Measurements from ENCODE around the gene UQCRC1. TPM values are rescaled to one million over a fixed set of nuclear protein-coding genes. Genes with fewer than 3 reads are reported as not detected.

UQCRC1 gene
- total and polyA plus RNA-seq, 2 of the 8 experiments (the other 6 are each of a cell fraction or from before 2014, with no cell fraction given), result 310 to 720 TPM

GRCh38 chr3:48567090-48567489 is 42.4 kb downstream of the UQCRC1 start (continued):
- TF ChIP-seq, protein P1, sequence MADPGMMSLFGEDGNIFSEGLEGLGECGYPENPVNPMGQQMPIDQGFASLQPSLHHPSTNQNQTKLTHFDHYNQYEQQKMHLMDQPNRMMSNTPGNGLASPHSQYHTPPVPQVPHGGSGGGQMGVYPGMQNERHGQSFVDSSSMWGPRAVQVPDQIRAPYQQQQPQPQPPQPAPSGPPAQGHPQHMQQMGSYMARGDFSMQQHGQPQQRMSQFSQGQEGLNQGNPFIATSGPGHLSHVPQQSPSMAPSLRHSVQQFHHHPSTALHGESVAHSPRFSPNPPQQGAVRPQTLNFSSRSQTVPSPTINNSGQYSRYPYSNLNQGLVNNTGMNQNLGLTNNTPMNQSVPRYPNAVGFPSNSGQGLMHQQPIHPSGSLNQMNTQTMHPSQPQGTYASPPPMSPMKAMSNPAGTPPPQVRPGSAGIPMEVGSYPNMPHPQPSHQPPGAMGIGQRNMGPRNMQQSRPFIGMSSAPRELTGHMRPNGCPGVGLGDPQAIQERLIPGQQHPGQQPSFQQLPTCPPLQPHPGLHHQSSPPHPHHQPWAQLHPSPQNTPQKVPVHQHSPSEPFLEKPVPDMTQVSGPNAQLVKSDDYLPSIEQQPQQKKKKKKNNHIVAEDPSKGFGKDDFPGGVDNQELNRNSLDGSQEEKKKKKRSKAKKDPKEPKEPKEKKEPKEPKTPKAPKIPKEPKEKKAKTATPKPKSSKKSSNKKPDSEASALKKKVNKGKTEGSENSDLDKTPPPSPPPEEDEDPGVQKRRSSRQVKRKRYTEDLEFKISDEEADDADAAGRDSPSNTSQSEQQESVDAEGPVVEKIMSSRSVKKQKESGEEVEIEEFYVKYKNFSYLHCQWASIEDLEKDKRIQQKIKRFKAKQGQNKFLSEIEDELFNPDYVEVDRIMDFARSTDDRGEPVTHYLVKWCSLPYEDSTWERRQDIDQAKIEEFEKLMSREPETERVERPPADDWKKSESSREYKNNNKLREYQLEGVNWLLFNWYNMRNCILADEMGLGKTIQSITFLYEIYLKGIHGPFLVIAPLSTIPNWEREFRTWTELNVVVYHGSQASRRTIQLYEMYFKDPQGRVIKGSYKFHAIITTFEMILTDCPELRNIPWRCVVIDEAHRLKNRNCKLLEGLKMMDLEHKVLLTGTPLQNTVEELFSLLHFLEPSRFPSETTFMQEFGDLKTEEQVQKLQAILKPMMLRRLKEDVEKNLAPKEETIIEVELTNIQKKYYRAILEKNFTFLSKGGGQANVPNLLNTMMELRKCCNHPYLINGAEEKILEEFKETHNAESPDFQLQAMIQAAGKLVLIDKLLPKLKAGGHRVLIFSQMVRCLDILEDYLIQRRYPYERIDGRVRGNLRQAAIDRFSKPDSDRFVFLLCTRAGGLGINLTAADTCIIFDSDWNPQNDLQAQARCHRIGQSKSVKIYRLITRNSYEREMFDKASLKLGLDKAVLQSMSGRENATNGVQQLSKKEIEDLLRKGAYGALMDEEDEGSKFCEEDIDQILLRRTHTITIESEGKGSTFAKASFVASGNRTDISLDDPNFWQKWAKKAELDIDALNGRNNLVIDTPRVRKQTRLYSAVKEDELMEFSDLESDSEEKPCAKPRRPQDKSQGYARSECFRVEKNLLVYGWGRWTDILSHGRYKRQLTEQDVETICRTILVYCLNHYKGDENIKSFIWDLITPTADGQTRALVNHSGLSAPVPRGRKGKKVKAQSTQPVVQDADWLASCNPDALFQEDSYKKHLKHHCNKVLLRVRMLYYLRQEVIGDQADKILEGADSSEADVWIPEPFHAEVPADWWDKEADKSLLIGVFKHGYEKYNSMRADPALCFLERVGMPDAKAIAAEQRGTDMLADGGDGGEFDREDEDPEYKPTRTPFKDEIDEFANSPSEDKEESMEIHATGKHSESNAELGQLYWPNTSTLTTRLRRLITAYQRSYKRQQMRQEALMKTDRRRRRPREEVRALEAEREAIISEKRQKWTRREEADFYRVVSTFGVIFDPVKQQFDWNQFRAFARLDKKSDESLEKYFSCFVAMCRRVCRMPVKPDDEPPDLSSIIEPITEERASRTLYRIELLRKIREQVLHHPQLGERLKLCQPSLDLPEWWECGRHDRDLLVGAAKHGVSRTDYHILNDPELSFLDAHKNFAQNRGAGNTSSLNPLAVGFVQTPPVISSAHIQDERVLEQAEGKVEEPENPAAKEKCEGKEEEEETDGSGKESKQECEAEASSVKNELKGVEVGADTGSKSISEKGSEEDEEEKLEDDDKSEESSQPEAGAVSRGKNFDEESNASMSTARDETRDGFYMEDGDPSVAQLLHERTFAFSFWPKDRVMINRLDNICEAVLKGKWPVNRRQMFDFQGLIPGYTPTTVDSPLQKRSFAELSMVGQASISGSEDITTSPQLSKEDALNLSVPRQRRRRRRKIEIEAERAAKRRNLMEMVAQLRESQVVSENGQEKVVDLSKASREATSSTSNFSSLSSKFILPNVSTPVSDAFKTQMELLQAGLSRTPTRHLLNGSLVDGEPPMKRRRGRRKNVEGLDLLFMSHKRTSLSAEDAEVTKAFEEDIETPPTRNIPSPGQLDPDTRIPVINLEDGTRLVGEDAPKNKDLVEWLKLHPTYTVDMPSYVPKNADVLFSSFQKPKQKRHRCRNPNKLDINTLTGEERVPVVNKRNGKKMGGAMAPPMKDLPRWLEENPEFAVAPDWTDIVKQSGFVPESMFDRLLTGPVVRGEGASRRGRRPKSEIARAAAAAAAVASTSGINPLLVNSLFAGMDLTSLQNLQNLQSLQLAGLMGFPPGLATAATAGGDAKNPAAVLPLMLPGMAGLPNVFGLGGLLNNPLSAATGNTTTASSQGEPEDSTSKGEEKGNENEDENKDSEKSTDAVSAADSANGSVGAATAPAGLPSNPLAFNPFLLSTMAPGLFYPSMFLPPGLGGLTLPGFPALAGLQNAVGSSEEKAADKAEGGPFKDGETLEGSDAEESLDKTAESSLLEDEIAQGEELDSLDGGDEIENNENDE (IDR thresholded peaks at IDR 0.05; ENCODE audit: insufficient replicate concordance, low read length), result no peak
- TF ChIP-seq MAFK (IDR thresholded peaks at IDR 0.05; ENCODE audit: low read depth, low read length) (no peak), NRF1 (IDR thresholded peaks at IDR 0.05; ENCODE audit: low read depth, low read length) (no peak), TBP (IDR thresholded peaks at IDR 0.05; ENCODE audit: low read depth, low read length) (no peak), HDAC6 (IDR thresholded peaks at IDR 0.05; ENCODE audit: low read depth, low read length) (no peak), FOSL1 (IDR thresholded peaks at IDR 0.05; ENCODE audit: insufficient read depth, low read depth, low read length) (no peak), POLR2AphosphoS5 (IDR thresholded peaks at IDR 0.05; ENCODE audit: low read depth, low read length) (no peak), EZH2 (IDR thresholded peaks at IDR 0.05; ENCODE audit: low read depth, low read length, severe bottlenecking) (no peak), GABPA (IDR thresholded peaks at IDR 0.05; ENCODE audit: borderline replicate concordance, insufficient read depth, low read length) (no peak), RFX5 (IDR thresholded peaks at IDR 0.05; ENCODE audit: borderline replicate concordance, low read depth, low read length) (no peak), CHD2 (IDR thresholded peaks at IDR 0.05; ENCODE audit: low read length) (no peak), CEBPB (IDR thresholded peaks at IDR 0.05; ENCODE audit: low read depth, low read length) (no peak), EGR1 (IDR thresholded peaks at IDR 0.05; ENCODE audit: borderline replicate concordance, low read depth, low read length) (no peak)

Measured in H1 (cell line).